HG03439 (cell line): ENCODE results near the gene TM9SF1.

Experiments
- ATAC-seq: cut with Tn5 transposase; IDR thresholded peaks from one replicate; pipeline ENCODE4 v1.9.1; 2021; ENCODE audit warnings: mild to moderate bottlenecking, moderate library complexity; ENCODE audit not compliant: unreplicated experiment

TM9SF1 gene

GRCh38 chr14:24197056-24197450 is 1.8 kb upstream of the TM9SF1 start:
- ATAC-seq: no peak

- ATAC-seq: peak; percentile 25
Observed at GRCh38 chr14:24196071-24197055, 1.1 kb upstream of the TM9SF1 start.

- no peak for ATAC-seq
Observed at GRCh38 chr14:24194873-24195185, 412 bp downstream of the TM9SF1 start.

GRCh38 chr14:24194186-24194872 is 912 bp downstream of the TM9SF1 start:
- no peak for ATAC-seq

- no peak for ATAC-seq
Observed at GRCh38 chr14:24192933-24193332, 2.3 kb downstream of the TM9SF1 start.

- ATAC-seq: no peak
Observed at GRCh38 chr14:24190416-24190815, 4.8 kb downstream of the TM9SF1 start.

GRCh38 chr14:24189460-24189859 is 5.8 kb downstream of the TM9SF1 start:
- no peak for ATAC-seq

GRCh38 chr14:24189059-24189375 is 6.2 kb downstream of the TM9SF1 start:
- ATAC-seq: no peak

- ATAC-seq: peak; percentile 63
Observed at GRCh38 chr14:24188251-24189058, 6.8 kb downstream of the TM9SF1 start, which contains the start of gene IPO4. Gene IPO4 (minus strand): TSS chr14:24188816. CDS start chr14:24188787, 29 bp downstream.

- no peak for ATAC-seq
Observed at GRCh38 chr14:24187539-24187915, 7.7 kb downstream of the TM9SF1 start.

- no peak for ATAC-seq
Observed at GRCh38 chr14:24186831-24187538, 8.3 kb downstream of the TM9SF1 start.

- no peak for ATAC-seq
Observed at GRCh38 chr14:24185741-24186140, 9.5 kb downstream of the TM9SF1 start.

GRCh38 chr14:24185026-24185425 is 10.2 kb downstream of the TM9SF1 start:
- no peak for ATAC-seq

- no peak for ATAC-seq
Observed at GRCh38 chr14:24184104-24184970, 10.9 kb downstream of the TM9SF1 start.

GRCh38 chr14:24183014-24183481 is 12.2 kb downstream of the TM9SF1 start:
- ATAC-seq: no peak

- no peak for ATAC-seq
Observed at GRCh38 chr14:24182110-24182882, 12.9 kb downstream of the TM9SF1 start.

GRCh38 chr14:24181371-24182077 is 13.7 kb downstream of the TM9SF1 start:
- no peak for ATAC-seq
